Prostate gland (tissue), 2 donors: ENCODE results near the gene KCNQ5. TPM values are rescaled to one million over a fixed set of nuclear protein-coding genes. Genes with fewer than 3 reads are reported as not detected.

ENCODE experiments used
- DNase-seq: peaks from one replicate; pipeline ENCODE4 v3.0.0-alpha.2; 2019; ENCODE audit warnings: low spot score
- H3K27ac ChIP-seq, 2 donors: fragments of 200-600 bp; sonication (generic); 2 replicates each; pipeline ENCODE4 v1.5.1; 2017 to 2019
- H3K27me3 ChIP-seq: fragments of 200-600 bp; sonication (generic); replicated peaks from 2 replicates; pipeline ENCODE4 v1.5.1; 2019; ENCODE audit not compliant: insufficient read depth
- H3K36me3 ChIP-seq, 2 donors: fragments of 200-600 bp; sonication (generic); 1 replicate in 1 of 2; 2 replicates in 1 of 2; pipeline versions ENCODE4 v1.5.1 to v1.8.1; 2017 to 2019
- H3K4me1 ChIP-seq: fragments of 200-600 bp; sonication (generic); replicated peaks from 2 replicates; pipeline ENCODE4 v1.5.1; 2019
- H3K4me3 ChIP-seq, 2 donors: fragments of 200-600 bp; sonication (generic); 2 replicates each; pipeline ENCODE4 v1.5.1; 2017 to 2019
- H3K9me3 ChIP-seq: fragments of 200-600 bp; sonication (generic); 2 replicates; pipeline ENCODE4 v1.5.1; 2017
- POLR2A ChIP-seq: fragments of 450-650 bp; IDR thresholded peaks from one replicate; pipeline ENCODE4 v1.6.1; 2016; ENCODE audit warnings: antibody characterized with exemption, mild to moderate bottlenecking
- POLR2AphosphoS5 ChIP-seq: sonication (generic); formaldehyde crosslinking; IDR thresholded peaks from one replicate; pipeline ENCODE4 v1.6.1; 2017; ENCODE audit warnings: antibody characterized with exemption
- WGBS: methylation state at CpG from one replicate; pipeline ENCODE4 v1.1.5; 2018; 5-methylcytosine and 5-hydroxymethylcytosine counted together
- intact Hi-C: fragments of 100-400 bp; cut with DNase I; formaldehyde crosslinking; loops from one replicate; pipeline ENCODE4 v1.14.2; 2022
- total RNA-seq, 2 donors: library from RNA; depleted of rRNA; stranded (reverse); fragments of >200 nt; gene quantifications; one replicate each; pipeline ENCODE4 v1.1.0, GENCODE V29; 2016
- TF ChIP-seq, protein P1 (sequence below), 4 experiments: fragments of 200-600 bp in 2 of 4; fragments of 450-650 bp in 2 of 4; sonication (generic) in 2 of 4; IDR thresholded peaks; 1 replicate in 3 of 4; 2 replicates in 1 of 4; pipeline ENCODE4 v1.5.1; 2016 to 2019; ENCODE audit warnings: antibody characterized with exemption in 4 of 4, mild to moderate bottlenecking in 2 of 4, moderate library complexity in 2 of 4

The KCNQ5 gene
- total RNA-seq, 2 donors from 2014 or later: 3.6 to 4.1 TPM

- H3K9me3 ChIP-seq: no peaks in the 10 kb centered on the region
- H3K4me3 ChIP-seq: no peak overlapping the region
- no peaks in the 10 kb centered on the region for H3K4me1 ChIP-seq
- DNase-seq: no peak
- no peaks in the 10 kb centered on the region for H3K27me3 ChIP-seq
- no peak overlapping the region for H3K27ac ChIP-seq
- TF ChIP-seq POLR2AphosphoS5: no peak
- TF ChIP-seq, protein P1, sequence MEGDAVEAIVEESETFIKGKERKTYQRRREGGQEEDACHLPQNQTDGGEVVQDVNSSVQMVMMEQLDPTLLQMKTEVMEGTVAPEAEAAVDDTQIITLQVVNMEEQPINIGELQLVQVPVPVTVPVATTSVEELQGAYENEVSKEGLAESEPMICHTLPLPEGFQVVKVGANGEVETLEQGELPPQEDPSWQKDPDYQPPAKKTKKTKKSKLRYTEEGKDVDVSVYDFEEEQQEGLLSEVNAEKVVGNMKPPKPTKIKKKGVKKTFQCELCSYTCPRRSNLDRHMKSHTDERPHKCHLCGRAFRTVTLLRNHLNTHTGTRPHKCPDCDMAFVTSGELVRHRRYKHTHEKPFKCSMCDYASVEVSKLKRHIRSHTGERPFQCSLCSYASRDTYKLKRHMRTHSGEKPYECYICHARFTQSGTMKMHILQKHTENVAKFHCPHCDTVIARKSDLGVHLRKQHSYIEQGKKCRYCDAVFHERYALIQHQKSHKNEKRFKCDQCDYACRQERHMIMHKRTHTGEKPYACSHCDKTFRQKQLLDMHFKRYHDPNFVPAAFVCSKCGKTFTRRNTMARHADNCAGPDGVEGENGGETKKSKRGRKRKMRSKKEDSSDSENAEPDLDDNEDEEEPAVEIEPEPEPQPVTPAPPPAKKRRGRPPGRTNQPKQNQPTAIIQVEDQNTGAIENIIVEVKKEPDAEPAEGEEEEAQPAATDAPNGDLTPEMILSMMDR (IDR thresholded peaks at IDR 0.05): no peak
- TF ChIP-seq POLR2A: no peak
- H3K36me3 ChIP-seq: no peaks in the 10 kb centered on the region
- intact Hi-C loops: no loop called here
- 88% methylated on average over 3 of the region's 3 CpGs for WGBS
Measured at GRCh38 chr6:73151732-73152131, 529.9 kb downstream of the KCNQ5 start.

- H3K4me1 ChIP-seq: no peaks in the 10 kb centered on the region
- H3K27me3 ChIP-seq: no peaks in the 10 kb centered on the region
- no peak overlapping the region for H3K27ac ChIP-seq
- intact Hi-C loops: no loop called here
- 98% methylated on average over 2 of the region's 2 CpGs for WGBS
- no peak overlapping the region for H3K4me3 ChIP-seq
- no peaks in the 10 kb centered on the region for H3K9me3 ChIP-seq
- TF ChIP-seq, protein P1 (IDR thresholded peaks at IDR 0.05): no peak
- TF ChIP-seq POLR2AphosphoS5: no peak
- no peak for TF ChIP-seq POLR2A
- no peaks in the 10 kb centered on the region for H3K36me3 ChIP-seq
- DNase-seq: no peak
Measured at GRCh38 chr6:73152556-73152955, 530.7 kb downstream of the KCNQ5 start.

- no peak for TF ChIP-seq POLR2AphosphoS5
- TF ChIP-seq, protein P1 (IDR thresholded peaks at IDR 0.05): no peak
- TF ChIP-seq POLR2A: no peak
Measured at GRCh38 chr6:73152966-73153757, 531.3 kb downstream of the KCNQ5 start.

GRCh38 chr6:73156793-73157767 lies 535.2 kb downstream of the KCNQ5 start:
- no peak for DNase-seq
- TF ChIP-seq, protein P1 (IDR thresholded peaks at IDR 0.05): no peak
- Histone ChIP-seq H3K27me3 (no peaks in the 10 kb centered on the region), H3K4me3 (no peak overlapping the region), H3K4me1 (no peaks in the 10 kb centered on the region), H3K9me3 (no peaks in the 10 kb centered on the region), H3K36me3 (no peaks in the 10 kb centered on the region), H3K27ac (no peak overlapping the region)
- WGBS: 93% methylated on average over 41 of the region's 41 CpGs
- intact Hi-C loops: no loop called here

More at GRCh38 chr6:73152966-73153757, 531.3 kb downstream of the KCNQ5 start:
- DNase-seq: no peak
- no peaks in the 10 kb centered on the region for H3K9me3 ChIP-seq
- no peak overlapping the region for H3K4me3 ChIP-seq
- H3K4me1 ChIP-seq: no peaks in the 10 kb centered on the region
- WGBS: 46% methylated on average over 2 of the region's 2 CpGs
- H3K27ac ChIP-seq: no peak overlapping the region
- intact Hi-C loops: no loop called here
- no peaks in the 10 kb centered on the region for H3K27me3 ChIP-seq
- H3K36me3 ChIP-seq: no peaks in the 10 kb centered on the region
